Mucosa of stomach (tissue), 1 donor: Measurements from ENCODE around the gene ITGA7.
A peak's percentile ranks its signal among the peaks of the same experiment; 100 is the strongest.

ENCODE experiments used
- H3K27me3 ChIP-seq: one replicate; pipeline ENCODE4 v1.7.0; 2013; ENCODE audit warnings: mild to moderate bottlenecking, low read length; ENCODE audit not compliant: control insufficient read depth, insufficient read depth
- H3K36me3 ChIP-seq: one replicate; pipeline ENCODE4 v1.7.0; 2013; ENCODE audit warnings: low read length; ENCODE audit not compliant: control insufficient read depth, insufficient read depth
- H3K4me1 ChIP-seq: one replicate; pipeline ENCODE4 v1.7.0; 2013; ENCODE audit warnings: mild to moderate bottlenecking, low read length; ENCODE audit not compliant: control insufficient read depth, insufficient read depth
- H3K4me3 ChIP-seq: one replicate; pipeline ENCODE4 v1.7.0; 2013; ENCODE audit warnings: low read length
- H3K9ac ChIP-seq: one replicate; pipeline ENCODE4 v1.7.0; 2013; ENCODE audit warnings: mild to moderate bottlenecking, low read length, moderate library complexity
- H3K9me3 ChIP-seq: one replicate; pipeline ENCODE4 v1.7.0; 2013; ENCODE audit warnings: mild to moderate bottlenecking, low read length, moderate library complexity; ENCODE audit not compliant: control insufficient read depth
- donor health status: Pancreatic carcinoma.

Gene ITGA7

DNA sequence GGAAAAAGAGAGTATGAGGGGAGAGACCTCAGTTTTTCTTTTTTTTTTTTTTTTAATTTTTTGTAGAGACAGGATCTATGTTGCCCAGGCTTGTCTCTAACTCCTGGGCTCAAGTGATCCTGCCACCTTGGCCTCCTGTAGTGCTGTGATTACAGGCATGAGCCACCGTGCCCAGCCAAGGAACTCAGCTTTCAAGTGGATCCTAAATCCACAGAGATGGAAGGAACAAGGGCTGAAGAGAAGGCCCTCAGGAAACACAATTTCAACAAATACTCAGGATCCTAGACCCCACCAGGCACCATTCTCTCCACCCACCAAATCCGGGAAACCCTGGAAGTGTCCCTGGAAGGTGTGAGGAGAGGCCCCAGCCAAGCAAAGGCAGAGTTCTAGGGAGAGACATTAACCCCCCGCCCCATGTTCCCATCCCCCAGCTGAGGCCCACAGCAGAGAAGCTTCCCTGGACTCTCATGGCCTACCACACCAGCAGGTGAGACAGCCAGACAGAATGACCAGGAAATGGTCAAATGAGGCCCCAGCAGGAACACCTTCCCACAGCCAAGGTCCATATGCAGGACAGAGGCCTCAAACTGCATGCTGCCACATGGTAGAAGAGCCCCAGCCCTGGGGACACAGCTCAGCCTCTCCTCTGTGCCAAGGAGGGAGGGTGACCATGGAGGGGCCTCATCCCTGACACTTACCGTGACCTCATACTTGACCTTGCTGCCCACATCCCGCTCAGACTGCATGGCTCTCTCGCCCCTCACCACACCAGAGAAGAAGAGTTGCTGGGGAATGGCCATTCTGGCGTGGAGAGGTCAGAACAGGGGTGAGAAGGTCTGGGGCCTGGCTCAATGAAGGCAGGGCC, 14.1 kb downstream of the ITGA7 start:
- no peaks in the 10 kb centered on the region for H3K36me3 ChIP-seq
- no peaks in the 10 kb centered on the region for H3K27me3 ChIP-seq
- H3K9me3 ChIP-seq: no peaks in the 10 kb centered on the region
- H3K4me3 ChIP-seq: no peak overlapping the region
- no peak overlapping the region for H3K9ac ChIP-seq
- H3K4me1 ChIP-seq: no peaks in the 10 kb centered on the region

DNA sequence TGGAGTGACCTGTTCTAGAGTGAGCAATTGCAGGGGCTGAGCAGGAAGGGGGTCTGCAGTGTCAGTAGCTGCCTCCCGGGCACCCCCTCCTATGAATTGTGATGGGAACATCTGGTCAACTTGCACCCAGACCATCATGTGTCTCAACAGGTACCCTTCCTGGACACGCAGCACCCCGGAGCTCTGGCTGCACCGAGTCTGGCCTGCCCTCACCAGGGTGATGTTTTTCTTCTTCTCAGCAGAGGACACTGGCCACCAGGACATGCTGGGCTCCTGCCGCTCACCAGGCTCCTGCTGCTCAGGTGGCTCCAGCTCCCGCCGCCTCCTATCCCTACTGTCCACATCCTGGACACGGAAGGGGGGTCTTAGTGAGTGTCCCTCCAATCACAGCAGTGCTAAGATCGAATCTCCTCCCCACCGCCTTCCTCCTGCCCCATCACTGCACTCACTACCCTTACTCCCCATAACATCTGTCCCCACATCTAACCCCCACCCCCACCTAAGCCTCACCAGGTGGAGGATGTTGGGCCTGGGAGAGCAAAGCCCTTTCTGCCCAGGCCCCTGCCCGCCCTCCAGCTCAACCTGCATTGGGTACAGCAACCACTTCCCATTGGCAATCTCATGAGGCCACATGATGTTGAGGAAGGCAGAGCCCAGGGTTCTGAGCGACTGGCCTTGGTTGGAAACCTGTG, 14.9 kb downstream of the ITGA7 start:
- Histone ChIP-seq H3K4me3 (no peak overlapping the region), H3K9ac (no peak overlapping the region), H3K27me3 (no peaks in the 10 kb centered on the region), H3K36me3 (no peaks in the 10 kb centered on the region), H3K9me3 (no peaks in the 10 kb centered on the region), H3K4me1 (no peaks in the 10 kb centered on the region)

DNA sequence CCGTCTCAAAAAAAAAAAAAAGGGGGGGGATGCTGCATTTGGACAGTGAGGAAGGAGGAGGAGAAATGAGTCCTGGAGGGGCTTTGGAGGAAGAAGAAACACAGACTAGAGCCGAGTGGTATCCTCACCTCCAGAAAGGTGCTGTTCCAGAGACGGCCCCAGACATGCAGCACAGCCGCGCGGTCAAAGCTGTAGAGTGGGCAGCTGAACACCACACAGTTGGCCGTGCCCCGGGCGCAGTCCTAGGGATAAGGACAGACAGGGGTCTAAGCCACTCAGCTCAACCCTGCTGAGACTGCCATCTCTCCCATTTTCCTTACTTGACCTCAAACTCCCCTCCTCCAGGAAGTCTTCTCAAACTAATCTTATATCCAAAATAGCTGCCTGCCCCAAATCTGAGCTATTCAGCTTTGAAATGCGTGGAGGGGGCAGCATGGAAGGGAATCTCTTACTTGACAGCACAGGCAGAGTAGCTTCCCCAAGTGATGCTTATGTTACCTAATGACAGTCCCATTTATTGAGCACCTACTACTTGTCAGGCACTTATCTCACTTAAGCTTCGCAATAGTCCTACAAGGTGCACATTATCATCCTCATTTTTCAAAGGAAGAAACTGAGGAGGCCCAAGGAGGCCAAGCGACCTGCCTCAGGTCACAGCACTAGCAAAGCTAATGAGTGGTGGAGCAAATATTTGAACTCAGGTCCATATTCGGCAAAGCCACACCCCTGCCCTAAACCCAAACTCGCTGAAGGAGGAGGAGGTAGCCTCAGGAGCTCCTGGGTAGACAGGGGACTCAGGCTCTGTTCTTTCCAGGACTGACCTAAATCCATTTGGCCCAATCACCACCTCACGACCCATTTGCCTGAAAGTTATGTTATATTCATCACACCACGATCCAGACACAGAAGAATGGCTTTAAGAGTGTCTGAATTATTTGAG, 18.7 kb downstream of the ITGA7 start:
- Histone ChIP-seq H3K4me1 (no peaks in the 10 kb centered on the region), H3K9ac (no peak overlapping the region), H3K27me3 (no peaks in the 10 kb centered on the region), H3K4me3 (no peak overlapping the region), H3K36me3 (no peaks in the 10 kb centered on the region), H3K9me3 (no peaks in the 10 kb centered on the region)

DNA sequence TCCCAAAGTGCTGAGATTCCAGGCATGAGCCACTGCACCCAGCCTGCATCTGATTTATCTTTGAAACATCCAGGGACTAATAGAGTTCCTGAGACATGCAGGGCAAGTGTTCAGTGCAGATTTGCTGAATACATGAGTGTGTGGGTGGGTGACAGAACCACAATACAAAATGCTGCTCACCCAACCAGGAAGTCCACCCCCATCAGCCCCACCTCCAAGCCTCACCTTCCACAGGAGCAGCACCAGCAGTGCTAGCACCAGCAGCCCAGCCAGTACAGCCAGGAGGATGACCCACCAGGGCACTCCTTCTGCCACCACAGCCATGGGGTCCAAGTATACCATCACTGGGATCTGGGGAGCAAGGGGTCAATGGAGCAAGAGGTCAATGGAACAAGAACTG, 20.0 kb downstream of the ITGA7 start:
- H3K4me3 ChIP-seq: no peak overlapping the region
- H3K4me1 ChIP-seq: no peaks in the 10 kb centered on the region
- H3K9ac ChIP-seq: no peak overlapping the region
- no peaks in the 10 kb centered on the region for H3K27me3 ChIP-seq
- no peaks in the 10 kb centered on the region for H3K36me3 ChIP-seq
- H3K9me3 ChIP-seq: no peaks in the 10 kb centered on the region

DNA sequence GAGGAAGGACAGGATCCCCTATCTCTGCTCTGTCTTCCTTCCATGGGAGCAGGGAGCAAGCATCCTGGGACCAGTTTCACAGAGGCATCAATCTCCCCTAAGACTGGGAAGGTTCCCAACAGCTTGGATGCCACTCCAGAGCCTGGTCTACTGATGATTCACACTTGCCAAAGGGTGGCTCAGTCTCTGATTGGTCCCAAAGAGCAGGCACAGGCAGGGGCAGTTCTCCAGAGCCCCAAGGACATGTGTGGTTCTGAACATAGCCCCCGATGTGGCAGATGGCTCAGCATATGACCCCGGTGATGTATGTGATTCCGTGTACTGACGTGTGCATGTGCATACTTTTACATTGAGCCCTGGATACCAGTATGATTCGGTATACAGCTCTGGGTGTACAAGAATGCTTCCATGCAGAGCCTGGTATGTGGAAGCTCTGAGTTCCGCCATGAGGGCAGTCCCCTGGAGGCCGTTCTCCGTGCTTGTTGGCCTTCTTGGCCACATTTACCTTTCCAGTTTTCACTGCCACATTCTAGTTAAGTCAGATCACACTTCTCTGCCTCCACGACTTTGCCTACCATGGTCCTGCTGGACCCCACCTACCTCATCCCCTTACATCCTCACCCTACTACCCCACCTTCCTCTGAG, 21.2 kb downstream of the ITGA7 start:
- Histone ChIP-seq H3K4me3 (no peak overlapping the region), H3K4me1 (peaks cover 9% of the 10 kb centered on the region), H3K9me3 (no peaks in the 10 kb centered on the region), H3K27me3 (no peaks in the 10 kb centered on the region), H3K9ac (no peak overlapping the region), H3K36me3 (no peaks in the 10 kb centered on the region)

DNA sequence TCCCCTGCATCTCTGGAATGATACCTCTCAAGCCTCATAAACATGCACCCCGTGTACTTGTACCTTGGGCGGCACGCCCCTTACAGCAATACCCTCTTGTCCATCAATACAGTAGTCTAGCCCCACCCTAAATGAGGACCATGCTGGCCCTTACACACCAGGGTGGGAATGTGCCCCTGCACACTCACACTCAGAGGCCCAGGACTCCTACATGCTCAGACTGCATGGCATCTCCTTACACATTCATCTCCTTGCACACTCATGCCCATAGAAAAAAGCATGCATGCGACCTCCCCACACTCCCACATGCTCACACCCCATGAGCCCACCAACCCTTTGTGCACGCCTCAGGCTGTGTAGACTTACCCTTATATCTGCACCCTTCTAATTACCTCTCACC, 22.0 kb downstream of the ITGA7 start:
- no peak overlapping the region for H3K4me3 ChIP-seq
- H3K27me3 ChIP-seq: no peaks in the 10 kb centered on the region
- H3K36me3 ChIP-seq: no peaks in the 10 kb centered on the region
- H3K9me3 ChIP-seq: no peaks in the 10 kb centered on the region
- H3K4me1 ChIP-seq: peaks cover 14% of the 10 kb centered on the region
- H3K9ac ChIP-seq: no peak overlapping the region

DNA sequence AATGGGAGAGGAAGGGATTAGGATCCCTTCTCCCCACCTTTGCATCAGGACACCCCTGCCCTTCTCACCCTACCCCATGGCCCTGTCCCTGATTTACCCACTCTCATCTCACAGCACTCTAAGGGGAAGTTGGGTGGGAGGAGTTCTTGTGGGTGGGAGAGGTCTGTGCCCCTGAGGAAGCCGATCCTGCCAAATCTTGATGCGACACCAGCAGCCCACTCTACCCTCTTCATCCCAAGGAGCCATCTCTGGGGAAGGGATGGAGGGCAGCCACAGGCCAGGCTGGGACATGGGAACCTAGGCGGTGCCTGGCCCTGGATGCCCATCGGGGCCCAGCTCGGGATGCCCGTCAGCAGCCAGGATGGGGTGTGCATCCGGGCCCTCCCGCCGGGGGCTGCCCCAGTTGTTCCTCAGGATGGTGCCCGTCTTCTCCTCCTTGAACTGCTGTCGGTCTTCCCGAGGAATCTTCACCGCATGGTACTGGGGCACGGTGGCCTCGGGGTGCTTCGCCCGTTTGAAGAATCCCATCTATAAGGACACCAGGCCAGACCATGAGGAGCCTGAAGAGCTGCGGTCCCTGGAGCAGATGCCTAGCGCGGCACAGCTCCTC, 22.8 kb downstream of the ITGA7 start:
- no peaks in the 10 kb centered on the region for H3K27me3 ChIP-seq
- H3K36me3 ChIP-seq: no peaks in the 10 kb centered on the region
- peaks cover 14% of the 10 kb centered on the region for H3K4me1 ChIP-seq
- H3K9me3 ChIP-seq: no peaks in the 10 kb centered on the region
- H3K9ac ChIP-seq: no peak overlapping the region
- no peak overlapping the region for H3K4me3 ChIP-seq

DNA sequence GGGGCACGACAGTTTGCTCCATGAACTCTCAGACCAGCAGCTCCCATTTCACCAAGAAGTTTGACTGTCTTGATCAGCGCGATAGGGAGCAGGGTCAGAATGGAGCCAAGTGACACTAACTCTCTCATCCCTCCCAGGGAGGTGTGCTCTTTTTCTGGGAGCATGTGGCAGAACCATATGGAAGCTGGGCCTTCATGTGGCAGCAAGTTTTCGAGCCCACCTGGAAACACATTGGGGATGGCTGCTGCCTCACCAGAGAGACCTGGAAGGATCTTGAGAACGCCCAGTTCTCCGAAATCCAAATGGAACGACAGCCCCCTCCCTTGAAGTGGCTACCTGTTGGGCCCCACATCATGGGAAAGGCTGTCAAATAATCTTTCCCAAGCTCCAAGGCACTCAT, 24.0 kb downstream of the ITGA7 start:
- H3K27me3 ChIP-seq: no peaks in the 10 kb centered on the region
- no peak overlapping the region for H3K9ac ChIP-seq
- peaks cover 14% of the 10 kb centered on the region for H3K4me1 ChIP-seq
- H3K9me3 ChIP-seq: no peaks in the 10 kb centered on the region
- no peaks in the 10 kb centered on the region for H3K36me3 ChIP-seq
- H3K4me3 ChIP-seq: no peak overlapping the region

DNA sequence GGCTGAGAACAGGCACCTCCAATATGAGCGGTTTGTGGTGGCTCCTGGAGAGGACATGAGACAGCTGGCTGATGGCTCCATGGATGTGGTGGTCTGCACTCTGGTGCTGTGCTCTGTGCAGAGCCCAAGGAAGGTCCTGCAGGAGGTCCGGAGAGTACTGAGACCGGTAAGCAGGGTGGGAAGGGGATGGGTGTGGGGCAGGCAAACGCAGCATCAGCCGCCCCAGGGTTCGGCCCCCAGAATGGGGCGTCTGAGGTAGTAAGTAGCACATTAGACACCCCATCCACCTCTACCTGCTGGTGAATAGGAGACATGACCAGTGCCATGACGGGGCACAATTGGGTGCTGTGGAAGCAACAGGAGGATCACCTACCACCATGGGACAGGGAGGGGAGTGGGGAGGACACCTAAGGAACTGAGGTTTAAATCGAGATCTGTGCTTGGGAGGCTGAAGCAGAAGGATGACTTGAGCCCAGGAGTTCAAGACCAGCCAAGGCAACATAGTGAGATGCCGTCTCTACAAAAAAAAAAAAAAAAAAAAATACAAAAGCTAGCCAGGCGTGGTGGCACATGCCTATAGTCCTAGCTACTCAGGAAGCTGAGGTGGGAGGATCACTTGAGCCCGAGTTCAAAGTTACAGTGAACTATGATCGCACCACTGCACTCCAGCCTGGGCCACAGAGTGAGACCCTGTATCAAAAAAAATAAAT, 25.5 kb downstream of the ITGA7 start:
- Histone ChIP-seq H3K4me1 (peaks cover 14% of the 10 kb centered on the region), H3K9me3 (no peaks in the 10 kb centered on the region), H3K4me3 (peak overlapping the region; percentile 9), H3K9ac (peak overlapping the region; percentile 35), H3K27me3 (no peaks in the 10 kb centered on the region), H3K36me3 (no peaks in the 10 kb centered on the region)

DNA sequence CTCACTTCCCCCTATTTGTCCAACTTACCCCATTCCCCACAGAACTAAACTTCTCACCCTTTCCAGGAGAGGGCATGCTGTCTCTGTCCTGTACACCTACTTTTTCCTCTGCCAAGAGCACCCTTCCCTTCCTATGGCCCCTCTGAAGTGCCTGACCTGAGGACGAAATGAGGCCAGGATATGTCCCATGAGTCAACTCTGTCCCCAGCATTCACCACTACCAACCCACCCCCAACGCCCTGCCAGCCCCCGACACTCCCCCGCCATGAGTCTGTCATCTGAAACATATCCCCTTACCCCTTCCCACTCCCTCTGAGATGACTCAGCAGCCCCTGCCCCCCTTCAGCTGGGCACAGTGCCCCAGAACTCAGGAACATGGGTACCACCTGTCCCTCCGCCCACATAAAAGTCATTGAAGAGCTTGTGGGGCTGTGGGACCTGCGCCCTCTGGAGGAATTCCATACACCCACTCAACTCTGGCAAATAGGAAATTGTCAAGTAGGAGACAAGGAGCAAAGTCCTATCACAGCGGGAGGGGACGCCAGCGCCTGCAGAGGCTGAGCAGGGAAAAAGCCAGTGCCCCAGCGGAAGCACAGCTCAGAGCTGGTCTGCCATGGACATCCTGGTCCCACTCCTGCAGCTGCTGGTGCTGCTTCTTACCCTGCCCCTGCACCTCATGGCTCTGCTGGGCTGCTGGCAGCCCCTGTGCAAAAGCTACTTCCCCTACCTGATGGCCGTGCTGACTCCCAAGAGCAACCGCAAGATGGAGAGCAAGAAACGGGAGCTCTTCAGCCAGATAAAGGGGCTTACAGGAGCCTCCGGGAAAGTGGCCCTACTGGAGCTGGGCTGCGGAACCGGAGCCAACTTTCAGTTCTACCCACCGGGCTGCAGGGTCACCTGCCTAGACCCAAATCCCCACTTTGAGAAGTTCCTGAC, 26.3 kb downstream of the ITGA7 start:
- H3K9ac ChIP-seq: peak overlapping the region; percentile 35
- peaks cover 14% of the 10 kb centered on the region for H3K4me1 ChIP-seq
- H3K4me3 ChIP-seq: peak overlapping the region; percentile 9
- no peaks in the 10 kb centered on the region for H3K27me3 ChIP-seq
- no peaks in the 10 kb centered on the region for H3K36me3 ChIP-seq
- no peaks in the 10 kb centered on the region for H3K9me3 ChIP-seq
